Left cardiac atrium (tissue), 4 donors: ENCODE data around the gene ZSWIM8. TPM values are rescaled to one million over a fixed set of nuclear protein-coding genes. Genes with fewer than 3 reads are reported as not detected.
A peak's percentile ranks its signal among the peaks of the same experiment; 100 is the strongest.
"Not testable (repeated sequence)": the region's sequence is repeated elsewhere in the genome, so short reads cannot be mapped to it uniquely, and the experiment has no call there.

ENCODE experiments used
- ATAC-seq, 2 donors: fragments of 200-7000 bp; cut with Tn5 transposase; one replicate each; pipeline ENCODE4 v1.9.1; 2020; ENCODE audit warnings: mild to moderate bottlenecking in 2 of 2, moderate library complexity in 2 of 2
- DNase-seq: peaks from one replicate; pipeline ENCODE4 v3.0.0-alpha.2; 2020
- intact Hi-C, 2 donors: fragments of 100-400 bp; cut with DNase I; formaldehyde crosslinking; loops; one replicate each; pipeline versions ENCODE4 v1.14.1 to v1.15.1; 2022 to 2023
- total RNA-seq, 2 donors: library from RNA; stranded (reverse); fragmentation: NEBNext Ultra II Directional; extraction: Animal tissue kit (Norgen Biotek cat#: 25700); gene quantifications; one replicate each; pipeline ENCODE4 v1.2.1, GENCODE V29; 2021
- donor health status: DM: no; HTN: yes; CAD: no.
- donor health status: DM: no; HTN: yes; CAD: no; lungs with severe emphysema.
- donor health status: DM: yes; HTN: yes; CAD: no.
- donor health status: Dilated cardiomyopathy.

Gene ZSWIM8
- total RNA-seq, 2 donors from 2014 or later: 50.7 to 61.6 TPM

DNA sequence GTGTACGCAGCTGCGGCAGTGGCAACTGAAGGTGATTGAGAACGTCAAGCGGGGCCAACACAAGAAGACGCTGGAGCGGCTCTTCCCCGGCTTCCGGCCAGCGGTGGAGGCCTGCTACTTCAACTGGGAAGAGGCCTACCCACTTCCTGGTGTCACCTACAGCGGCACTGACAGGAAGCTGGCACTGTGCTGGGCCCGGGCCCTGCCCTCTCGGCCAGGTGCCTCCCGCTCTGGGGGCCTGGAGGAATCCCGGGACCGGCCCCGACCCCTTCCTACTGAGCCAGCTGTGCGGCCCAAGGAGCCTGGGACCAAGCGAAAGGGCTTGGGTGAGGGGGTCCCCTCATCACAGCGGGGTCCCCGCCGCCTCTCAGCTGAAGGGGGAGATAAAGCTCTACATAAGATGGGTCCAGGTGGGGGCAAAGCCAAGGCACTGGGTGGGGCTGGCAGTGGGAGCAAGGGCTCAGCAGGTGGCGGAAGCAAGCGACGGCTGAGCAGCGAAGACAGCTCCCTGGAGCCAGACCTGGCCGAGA is 6.5 kb downstream of the ZSWIM8 start:
- ATAC-seq (no peak), DNase-seq (no peak)
- intact Hi-C loops: no loop called here

- no peak for DNase-seq
- intact Hi-C loops: no loop called here
- ATAC-seq: no peak
Measured at GRCh38 chr10:73793456-73793855, 8.1 kb downstream of the ZSWIM8 start.

GRCh38 chr10:73795491-73795890 is 10.1 kb downstream of the ZSWIM8 start:
- not testable (repeated sequence) for DNase-seq

DNA sequence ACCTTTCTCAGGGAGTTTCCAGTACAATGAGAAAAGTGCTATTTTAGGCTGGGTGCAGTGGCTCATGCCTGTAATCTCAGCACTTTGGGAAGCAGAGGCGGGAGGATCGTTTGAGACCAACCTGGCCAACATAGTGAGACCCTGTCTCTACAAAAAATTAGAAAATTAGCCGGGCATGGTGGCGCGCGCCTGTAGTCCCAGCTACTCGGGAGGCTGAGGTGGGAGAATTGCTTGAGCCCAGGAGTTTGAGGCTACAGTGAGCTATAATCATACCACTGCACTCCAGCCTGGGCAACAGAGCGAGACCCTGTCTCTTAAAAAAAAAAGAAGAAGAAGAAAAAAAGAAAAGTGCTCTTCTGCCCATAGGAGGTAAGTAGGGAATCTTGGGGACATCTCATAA is 10.6 kb downstream of the ZSWIM8 start:
- DNase-seq, intact Hi-C loops, ATAC-seq: not testable (repeated sequence)

More at GRCh38 chr10:73795491-73795890, 10.1 kb downstream of the ZSWIM8 start:
- ATAC-seq, intact Hi-C loops: not testable (repeated sequence)

DNA sequence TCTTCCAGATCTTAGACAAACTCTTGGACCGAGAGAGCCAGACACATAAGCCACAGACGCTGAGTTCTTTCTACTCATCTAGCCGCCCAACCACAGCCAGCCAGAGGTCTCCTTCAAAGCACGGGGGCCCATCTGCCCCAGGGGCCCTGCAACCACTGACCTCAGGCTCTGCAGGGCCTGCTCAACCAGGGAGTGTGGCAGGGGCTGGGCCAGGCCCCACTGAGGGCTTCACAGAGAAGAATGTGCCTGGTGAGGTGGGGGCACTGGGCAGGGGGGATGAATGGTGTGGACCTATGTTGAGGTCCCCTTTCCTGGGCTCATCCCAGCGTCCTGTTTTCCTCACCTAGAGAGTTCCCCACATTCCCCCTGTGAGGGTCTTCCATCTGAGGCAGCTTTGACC is 11.4 kb downstream of the ZSWIM8 start:
- ATAC-seq: no peak
- intact Hi-C loops: no loop called here
- DNase-seq: no peak

DNA sequence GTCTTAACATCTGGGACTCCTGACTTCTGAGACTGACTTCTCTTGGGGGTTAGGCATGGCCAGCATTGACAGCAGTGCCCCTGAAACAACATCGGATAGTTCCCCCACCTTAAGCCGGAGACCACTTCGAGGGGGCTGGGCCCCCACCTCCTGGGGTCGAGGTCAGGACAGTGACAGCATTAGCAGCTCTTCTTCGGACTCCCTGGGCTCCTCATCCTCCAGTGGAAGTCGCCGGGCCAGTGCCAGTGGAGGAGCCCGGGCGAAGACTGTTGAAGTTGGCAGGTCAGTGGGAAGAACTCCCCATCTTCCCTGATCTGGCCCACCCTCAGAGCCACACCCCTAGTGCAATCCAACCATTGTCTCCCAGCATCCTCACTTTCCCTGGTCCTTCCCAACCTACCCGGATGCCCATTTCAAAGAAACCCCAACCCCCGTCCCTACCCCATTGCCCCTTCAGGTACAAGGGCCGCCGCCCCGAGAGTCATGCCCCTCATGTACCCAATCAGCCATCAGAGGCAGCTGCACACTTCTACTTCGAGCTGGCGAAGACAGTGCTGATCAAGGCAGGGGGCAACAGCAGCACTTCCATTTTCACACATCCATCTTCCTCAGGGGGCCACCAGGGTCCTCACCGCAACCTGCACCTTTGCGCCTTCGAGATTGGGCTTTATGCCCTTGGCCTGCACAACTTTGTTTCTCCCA is 12.1 kb downstream of the ZSWIM8 start:
- intact Hi-C loops: no loop called here
- no peak for DNase-seq
- no peak for ATAC-seq

DNA sequence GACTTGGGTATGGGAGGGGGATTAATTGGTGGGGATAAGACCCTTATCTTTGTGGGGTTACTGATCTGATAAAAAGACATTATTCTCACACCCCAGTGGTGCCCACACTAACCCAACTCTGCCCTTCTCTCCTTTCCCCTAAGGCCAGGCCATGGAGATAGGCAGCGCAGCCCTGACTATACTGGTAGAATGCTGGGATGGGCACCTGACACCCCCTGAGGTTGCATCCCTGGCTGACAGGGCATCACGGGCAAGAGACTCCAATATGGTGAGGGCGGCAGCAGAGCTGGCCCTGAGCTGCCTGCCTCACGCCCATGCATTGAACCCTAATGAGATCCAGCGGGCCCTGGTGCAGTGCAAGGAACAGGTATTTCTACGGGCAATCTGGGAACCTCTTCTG is 12.7 kb downstream of the ZSWIM8 start:
- intact Hi-C loops: no loop called here
- ATAC-seq (no peak), DNase-seq (no peak)

DNA sequence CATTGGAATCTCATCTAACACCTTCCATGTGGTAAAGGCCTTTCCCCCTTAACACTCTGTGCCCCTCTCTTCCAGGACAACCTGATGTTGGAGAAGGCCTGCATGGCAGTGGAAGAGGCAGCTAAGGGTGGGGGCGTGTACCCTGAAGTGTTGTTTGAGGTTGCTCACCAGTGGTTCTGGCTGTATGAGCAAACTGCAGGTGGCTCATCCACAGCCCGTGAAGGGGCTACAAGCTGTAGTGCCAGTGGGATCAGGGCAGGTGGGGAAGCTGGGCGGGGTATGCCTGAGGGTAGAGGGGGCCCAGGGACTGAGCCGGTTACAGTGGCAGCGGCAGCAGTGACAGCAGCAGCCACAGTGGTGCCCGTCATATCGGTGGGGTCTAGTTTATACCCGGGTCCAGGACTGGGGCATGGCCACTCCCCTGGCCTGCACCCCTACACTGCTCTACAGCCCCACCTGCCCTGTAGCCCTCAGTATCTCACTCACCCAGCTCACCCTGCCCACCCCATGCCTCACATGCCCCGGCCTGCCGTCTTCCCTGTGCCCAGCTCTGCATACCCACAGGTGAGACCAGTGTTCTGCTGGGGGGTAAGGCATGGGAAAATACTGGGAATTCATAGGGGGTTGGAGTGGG is 13.6 kb downstream of the ZSWIM8 start:
- ATAC-seq: peak in 1 of 2 donors; percentile 4
- no peak for DNase-seq
- intact Hi-C loops: no loop called here

DNA sequence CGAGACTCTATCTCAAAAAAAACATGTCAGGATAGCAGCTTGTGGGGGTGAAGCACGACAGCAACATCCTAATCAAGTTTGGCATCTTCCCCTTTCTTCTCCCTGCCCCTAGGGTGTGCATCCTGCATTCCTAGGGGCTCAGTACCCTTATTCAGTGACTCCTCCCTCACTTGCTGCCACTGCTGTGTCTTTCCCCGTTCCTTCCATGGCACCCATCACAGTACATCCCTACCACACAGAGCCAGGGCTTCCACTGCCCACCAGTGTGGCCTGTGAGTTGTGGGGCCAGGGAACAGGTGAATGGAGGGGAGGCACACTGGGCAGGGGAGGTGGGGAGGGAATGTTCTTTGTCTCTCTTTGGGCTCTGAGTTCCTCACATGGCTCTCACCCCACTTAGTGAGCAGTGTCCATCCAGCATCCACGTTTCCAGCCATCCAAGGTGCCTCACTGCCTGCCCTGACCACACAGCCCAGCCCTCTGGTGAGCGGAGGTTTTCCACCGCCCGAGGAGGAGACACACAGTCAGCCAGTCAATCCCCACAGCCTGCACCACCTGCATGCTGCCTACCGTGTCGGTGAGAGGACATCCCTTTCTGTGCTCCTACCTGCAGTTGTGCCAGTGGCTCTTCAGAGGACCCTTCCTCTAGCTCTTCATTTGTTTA is 14.6 kb downstream of the ZSWIM8 start:
- intact Hi-C loops: no loop called here
- ATAC-seq (peak in 1 of 2 donors; percentile 2), DNase-seq (no peak)

GRCh38 chr10:73800560-73801252 is 15.3 kb downstream of the ZSWIM8 start:
- intact Hi-C loops: no loop called here
- ATAC-seq (peak in 1 of 2 donors; percentile 3), DNase-seq (no peak)

DNA sequence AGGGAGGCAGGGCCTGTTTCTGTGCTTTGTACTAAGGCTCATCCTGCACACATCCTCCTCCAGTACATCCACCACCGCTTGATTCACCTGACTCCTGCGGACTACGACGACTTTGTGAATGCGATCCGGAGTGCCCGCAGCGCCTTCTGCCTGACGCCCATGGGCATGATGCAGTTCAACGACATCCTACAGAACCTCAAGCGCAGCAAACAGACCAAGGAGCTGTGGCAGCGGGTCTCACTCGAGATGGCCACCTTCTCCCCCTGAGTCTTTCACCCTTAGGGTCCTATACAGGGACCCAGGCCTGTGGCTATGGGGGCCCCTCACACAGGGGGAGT is 15.8 kb downstream of the ZSWIM8 start:
- intact Hi-C loops: no loop called here
- peak in 1 of 2 donors; percentile 3 for ATAC-seq
- no peak for DNase-seq

GRCh38 chr10:73802276-73802991 is 17.0 kb downstream of the ZSWIM8 start:
- no peak for ATAC-seq
- intact Hi-C loops: no loop called here
- DNase-seq: no peak

GRCh38 chr10:73803680-73804286 is 18.4 kb downstream of the ZSWIM8 start:
- intact Hi-C loops: no loop called here
- no peak for ATAC-seq
- DNase-seq: no peak

DNA sequence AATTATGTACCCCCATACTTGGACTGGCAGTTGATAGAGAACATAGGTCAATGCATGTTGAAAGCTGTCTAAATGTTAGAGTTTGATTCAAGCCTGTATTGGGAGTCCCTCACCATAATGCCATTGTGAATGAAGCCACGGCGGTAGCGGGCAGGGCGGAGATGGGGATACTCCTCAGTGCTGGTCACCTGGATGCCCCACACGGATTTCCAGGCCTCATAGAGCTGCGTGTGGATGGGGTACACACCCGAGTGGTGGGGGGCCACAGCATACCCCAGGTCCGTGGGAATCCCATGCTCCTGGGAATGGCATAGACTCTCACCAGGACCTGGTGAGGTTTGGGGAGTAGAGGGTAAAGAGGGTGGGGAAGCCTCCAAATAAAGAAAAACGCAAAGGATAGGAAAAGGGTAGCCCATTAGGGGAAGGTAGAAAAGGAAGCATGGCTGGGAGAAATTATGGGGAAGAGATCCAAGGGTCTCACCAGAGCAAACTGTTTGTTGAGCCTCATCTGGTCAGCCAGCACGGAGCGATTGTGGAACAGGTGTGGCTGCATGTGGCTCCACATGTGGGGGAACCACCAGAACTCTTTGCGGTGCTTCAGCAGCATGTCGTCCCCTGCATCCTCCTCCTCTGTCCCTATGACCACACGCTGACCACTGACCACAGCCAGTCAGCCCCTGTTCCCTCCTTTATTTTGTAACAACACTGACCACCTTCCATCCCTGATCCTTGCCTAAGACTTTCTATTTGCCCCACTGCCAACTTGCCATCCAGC is 21.0 kb downstream of the ZSWIM8 start:
- no peak for DNase-seq
- no peak for ATAC-seq
- intact Hi-C loops: no loop called here

GRCh38 chr10:73807471-73807870 is 22.1 kb downstream of the ZSWIM8 start:
- ATAC-seq: no peak
- DNase-seq: no peak

GRCh38 chr10:73808021-73808815 is 22.8 kb downstream of the ZSWIM8 start:
- ATAC-seq (no peak), DNase-seq (no peak)
- intact Hi-C loops: no loop called here

More at GRCh38 chr10:73807471-73807870, 22.1 kb downstream of the ZSWIM8 start:
- intact Hi-C loops: no loop called here
